Measurements from ENCODE around the gene SEMA6A.

SEMA6A gene

DNA sequence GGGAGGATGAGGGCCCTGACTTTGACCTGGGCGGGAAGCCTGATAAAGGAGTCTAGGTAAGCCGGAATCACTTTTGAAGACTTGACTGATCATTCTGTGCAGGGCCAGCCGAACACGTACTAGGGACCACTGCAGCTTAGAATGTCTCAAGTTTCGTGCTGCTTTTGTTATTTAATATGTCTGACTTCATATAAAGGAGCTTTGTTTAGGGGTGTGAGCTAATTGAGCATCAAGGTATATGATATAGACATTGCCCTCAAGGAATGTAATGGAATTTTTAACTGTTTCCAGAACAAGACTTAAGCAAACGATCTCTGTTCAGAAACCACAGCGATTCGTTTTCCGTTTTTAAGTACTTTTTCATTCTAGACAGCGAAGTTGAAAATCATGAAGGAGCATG is 173.0 kb downstream of the SEMA6A start:
- no peak for DNase-seq
- Histone ChIP-seq H3K36me3 (no peaks in the 10 kb centered on the region), H3K4me3 (ENCODE audit: low read depth, low read length) (no peak overlapping the region), H3K27me3 (no peaks in the 10 kb centered on the region), H3K9me3 (no peaks in the 10 kb centered on the region), H3K4me1 (no peaks in the 10 kb centered on the region)
- TF ChIP-seq, protein P1, sequence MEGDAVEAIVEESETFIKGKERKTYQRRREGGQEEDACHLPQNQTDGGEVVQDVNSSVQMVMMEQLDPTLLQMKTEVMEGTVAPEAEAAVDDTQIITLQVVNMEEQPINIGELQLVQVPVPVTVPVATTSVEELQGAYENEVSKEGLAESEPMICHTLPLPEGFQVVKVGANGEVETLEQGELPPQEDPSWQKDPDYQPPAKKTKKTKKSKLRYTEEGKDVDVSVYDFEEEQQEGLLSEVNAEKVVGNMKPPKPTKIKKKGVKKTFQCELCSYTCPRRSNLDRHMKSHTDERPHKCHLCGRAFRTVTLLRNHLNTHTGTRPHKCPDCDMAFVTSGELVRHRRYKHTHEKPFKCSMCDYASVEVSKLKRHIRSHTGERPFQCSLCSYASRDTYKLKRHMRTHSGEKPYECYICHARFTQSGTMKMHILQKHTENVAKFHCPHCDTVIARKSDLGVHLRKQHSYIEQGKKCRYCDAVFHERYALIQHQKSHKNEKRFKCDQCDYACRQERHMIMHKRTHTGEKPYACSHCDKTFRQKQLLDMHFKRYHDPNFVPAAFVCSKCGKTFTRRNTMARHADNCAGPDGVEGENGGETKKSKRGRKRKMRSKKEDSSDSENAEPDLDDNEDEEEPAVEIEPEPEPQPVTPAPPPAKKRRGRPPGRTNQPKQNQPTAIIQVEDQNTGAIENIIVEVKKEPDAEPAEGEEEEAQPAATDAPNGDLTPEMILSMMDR (IDR thresholded peaks at IDR 0.05; ENCODE audit: low read depth, low read length): no peak

DNA sequence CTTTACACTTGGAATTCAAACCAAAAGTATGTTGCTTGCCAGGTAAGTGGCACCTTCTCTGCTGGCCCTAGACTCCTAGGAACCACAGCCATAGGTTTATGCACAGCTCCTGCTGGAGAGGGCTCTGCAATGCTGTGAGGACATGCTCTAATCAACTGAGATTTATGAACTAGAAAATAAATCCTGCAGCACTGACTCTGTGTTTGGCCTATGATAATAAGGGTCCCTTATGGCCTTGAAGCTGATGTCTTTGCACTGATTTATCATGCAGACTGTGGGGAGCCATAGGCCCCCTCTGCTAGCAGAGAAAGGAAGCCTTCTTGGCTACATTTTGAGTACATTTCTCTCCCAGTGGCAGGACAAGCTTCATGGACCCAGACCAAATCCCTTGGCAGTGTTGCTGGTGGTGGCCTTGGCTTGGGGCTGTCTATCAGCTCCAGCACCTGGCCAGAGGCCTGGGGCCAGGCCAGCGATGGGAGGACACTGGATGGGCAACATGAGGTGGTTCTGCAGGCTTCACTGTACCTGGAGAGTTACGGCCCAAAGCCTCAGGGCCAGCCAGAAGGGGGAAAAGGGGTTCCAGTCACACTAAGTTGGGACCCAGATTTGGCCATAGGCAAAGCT is 178.0 kb downstream of the SEMA6A start:
- Histone ChIP-seq H3K9me3 (no peaks in the 10 kb centered on the region), H3K4me3 (ENCODE audit: low read depth, low read length) (no peak overlapping the region), H3K4me1 (no peaks in the 10 kb centered on the region), H3K27me3 (no peaks in the 10 kb centered on the region), H3K36me3 (no peaks in the 10 kb centered on the region)
- no peak for DNase-seq
- TF ChIP-seq, protein P1 (IDR thresholded peaks at IDR 0.05; ENCODE audit: low read depth, low read length): no peak

- Histone ChIP-seq H3K27me3 (no peaks in the 10 kb centered on the region), H3K9me3 (no peaks in the 10 kb centered on the region), H3K36me3 (no peaks in the 10 kb centered on the region), H3K4me1 (no peaks in the 10 kb centered on the region), H3K4me3 (ENCODE audit: low read depth, low read length) (no peak overlapping the region)
- DNase-seq: no peak
- TF ChIP-seq, protein P1 (IDR thresholded peaks at IDR 0.05; ENCODE audit: low read depth, low read length): no peak
Measured at GRCh38 chr5:116395631-116396203, 178.9 kb downstream of the SEMA6A start.

DNA sequence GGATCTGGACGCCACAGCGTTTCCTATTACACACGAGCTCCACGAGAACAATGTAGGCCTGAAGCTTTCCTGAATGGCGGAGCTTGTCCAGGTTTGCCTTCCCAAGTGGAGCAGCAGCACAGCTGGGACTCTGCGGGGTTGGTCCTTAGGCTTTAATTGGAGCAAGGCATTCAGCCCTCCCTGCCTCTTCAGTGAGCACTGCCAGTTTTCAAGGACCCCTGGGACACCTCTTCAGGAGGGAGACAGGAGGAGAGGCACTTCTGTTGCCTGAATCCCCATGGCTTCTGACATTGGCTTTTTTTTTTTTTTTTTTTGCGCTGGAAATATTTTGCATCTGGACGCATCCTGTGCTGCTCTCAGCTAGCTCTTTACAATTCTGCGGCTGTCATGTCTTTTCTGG is 179.4 kb downstream of the SEMA6A start:
- Histone ChIP-seq H3K27me3 (no peaks in the 10 kb centered on the region), H3K36me3 (no peaks in the 10 kb centered on the region), H3K4me3 (ENCODE audit: low read depth, low read length) (no peak overlapping the region), H3K9me3 (no peaks in the 10 kb centered on the region), H3K4me1 (no peaks in the 10 kb centered on the region)
- TF ChIP-seq, protein P1 (IDR thresholded peaks at IDR 0.05; ENCODE audit: low read depth, low read length): no peak
- DNase-seq: no peak

DNA sequence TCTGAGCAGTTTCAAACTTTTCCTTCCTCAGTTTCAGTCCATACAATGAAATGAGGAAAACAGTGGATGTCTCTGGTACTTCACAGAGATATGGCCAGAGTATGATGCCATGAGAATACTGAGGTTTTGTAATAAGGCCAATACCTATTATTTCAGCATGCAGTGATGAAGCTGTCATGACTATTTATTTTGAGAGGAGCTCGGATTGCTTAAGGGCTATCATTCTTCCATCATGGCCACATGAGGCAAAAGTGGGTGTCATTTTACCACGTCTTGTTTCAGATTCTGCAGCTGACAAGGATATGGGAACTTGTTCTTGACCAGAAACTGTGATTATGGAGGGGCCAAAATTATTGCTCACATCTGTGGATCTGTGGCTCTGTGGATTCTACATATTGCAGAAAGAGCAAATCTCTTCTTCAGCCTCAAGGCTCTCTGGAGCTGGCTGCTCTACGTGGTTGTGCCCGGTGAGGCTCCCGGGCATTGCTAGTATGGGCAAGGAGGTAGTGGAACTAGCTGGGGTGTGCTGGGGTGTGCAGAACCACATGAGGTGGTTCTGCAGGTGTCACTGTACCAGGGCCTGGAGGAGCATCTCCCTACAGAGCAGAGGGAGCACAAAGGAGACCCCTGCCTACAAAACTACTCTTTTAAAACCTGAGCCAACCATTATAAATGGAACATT is 180.3 kb downstream of the SEMA6A start:
- TF ChIP-seq, protein P1 (IDR thresholded peaks at IDR 0.05; ENCODE audit: low read depth, low read length): no peak
- no peaks in the 10 kb centered on the region for H3K4me1 ChIP-seq
- no peaks in the 10 kb centered on the region for H3K9me3 ChIP-seq
- no peak for DNase-seq
- H3K36me3 ChIP-seq: no peaks in the 10 kb centered on the region
- H3K4me3 ChIP-seq (ENCODE audit: low read depth, low read length): no peak overlapping the region
- no peaks in the 10 kb centered on the region for H3K27me3 ChIP-seq

Measured in BE2C (cell line).